ENCODE results near the gene XYLT1.

DNA sequence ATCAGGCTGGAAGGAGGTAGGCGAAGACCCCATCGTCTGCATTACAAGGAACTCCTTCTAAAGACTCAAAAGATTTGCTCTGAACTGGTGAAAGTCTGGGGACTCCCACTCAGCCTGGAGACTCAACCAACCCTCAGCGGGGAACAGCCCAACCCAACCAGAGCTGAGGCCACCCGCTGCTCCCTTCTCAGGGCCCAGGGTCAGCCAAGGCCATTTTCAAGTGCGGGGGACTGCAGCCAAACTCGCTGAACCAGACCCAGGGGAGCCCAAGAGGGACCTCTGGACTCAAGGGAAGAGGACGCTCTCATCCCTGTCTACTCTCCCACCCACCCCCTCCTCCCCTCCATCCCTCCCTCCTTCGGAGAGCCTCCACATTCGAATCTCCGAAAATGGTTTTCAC is 24.1 kb downstream of the XYLT1 start:
- TF ChIP-seq POLR2A (IDR thresholded peaks at IDR 0.05; ENCODE audit: insufficient read depth in 1 of 2, low read depth in 2 of 2, low read length in 2 of 2) (no peak), EZH2 (conservative IDR thresholded peaks at IDR 0.05; ENCODE audit: low read depth, low read length) (no peak), NONO (IDR thresholded peaks at IDR 0.05) (no peak), NONO (CRISPR knock-in tag; conservative IDR thresholded peaks at IDR 0.05) (no peak), BHLHE40 (IDR thresholded peaks at IDR 0.05; ENCODE audit: low read length) (no peak)
- TF ChIP-seq, protein P1, sequence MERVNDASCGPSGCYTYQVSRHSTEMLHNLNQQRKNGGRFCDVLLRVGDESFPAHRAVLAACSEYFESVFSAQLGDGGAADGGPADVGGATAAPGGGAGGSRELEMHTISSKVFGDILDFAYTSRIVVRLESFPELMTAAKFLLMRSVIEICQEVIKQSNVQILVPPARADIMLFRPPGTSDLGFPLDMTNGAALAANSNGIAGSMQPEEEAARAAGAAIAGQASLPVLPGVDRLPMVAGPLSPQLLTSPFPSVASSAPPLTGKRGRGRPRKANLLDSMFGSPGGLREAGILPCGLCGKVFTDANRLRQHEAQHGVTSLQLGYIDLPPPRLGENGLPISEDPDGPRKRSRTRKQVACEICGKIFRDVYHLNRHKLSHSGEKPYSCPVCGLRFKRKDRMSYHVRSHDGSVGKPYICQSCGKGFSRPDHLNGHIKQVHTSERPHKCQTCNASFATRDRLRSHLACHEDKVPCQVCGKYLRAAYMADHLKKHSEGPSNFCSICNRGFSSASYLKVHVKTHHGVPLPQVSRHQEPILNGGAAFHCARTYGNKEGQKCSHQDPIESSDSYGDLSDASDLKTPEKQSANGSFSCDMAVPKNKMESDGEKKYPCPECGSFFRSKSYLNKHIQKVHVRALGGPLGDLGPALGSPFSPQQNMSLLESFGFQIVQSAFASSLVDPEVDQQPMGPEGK (CRISPR knock-in tag; IDR thresholded peaks at IDR 0.05) = no peak
- TF ChIP-seq, protein P2, sequence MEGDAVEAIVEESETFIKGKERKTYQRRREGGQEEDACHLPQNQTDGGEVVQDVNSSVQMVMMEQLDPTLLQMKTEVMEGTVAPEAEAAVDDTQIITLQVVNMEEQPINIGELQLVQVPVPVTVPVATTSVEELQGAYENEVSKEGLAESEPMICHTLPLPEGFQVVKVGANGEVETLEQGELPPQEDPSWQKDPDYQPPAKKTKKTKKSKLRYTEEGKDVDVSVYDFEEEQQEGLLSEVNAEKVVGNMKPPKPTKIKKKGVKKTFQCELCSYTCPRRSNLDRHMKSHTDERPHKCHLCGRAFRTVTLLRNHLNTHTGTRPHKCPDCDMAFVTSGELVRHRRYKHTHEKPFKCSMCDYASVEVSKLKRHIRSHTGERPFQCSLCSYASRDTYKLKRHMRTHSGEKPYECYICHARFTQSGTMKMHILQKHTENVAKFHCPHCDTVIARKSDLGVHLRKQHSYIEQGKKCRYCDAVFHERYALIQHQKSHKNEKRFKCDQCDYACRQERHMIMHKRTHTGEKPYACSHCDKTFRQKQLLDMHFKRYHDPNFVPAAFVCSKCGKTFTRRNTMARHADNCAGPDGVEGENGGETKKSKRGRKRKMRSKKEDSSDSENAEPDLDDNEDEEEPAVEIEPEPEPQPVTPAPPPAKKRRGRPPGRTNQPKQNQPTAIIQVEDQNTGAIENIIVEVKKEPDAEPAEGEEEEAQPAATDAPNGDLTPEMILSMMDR (CRISPR knock-in tag; IDR thresholded peaks at IDR 0.05) = no peak

All from HepG2 (cell line).